T-helper 1 cell (primary cell): ENCODE results near the gene IFI35.
"Not testable (repeated sequence)": the region's sequence is repeated elsewhere in the genome, so short reads cannot be mapped to it uniquely, and the experiment has no call there.

Experiments used
- DNase-seq, 5 donors: peaks; one replicate each; pipeline ENCODE4 v3.0.0-alpha.2; 2012 to 2020

The IFI35 gene

GRCh38 chr17:42997984-42998938 is 8.3 kb upstream of the IFI35 start, which contains the start of gene RPL27:
RPL27 (plus strand) TSS chr17:42998419; CDS start chr17:42998751, 332 bp downstream.
- DNase-seq = peak; percentile 93 to 100 (median 96)

GRCh38 chr17:42999003-42999525 is 7.5 kb upstream of the IFI35 start:
- DNase-seq = no peak

- not testable (repeated sequence) for DNase-seq
Measured at GRCh38 chr17:43000894-43001293, 5.7 kb upstream of the IFI35 start.

- no peak for DNase-seq
Measured at GRCh38 chr17:43003542-43004172, 2.9 kb upstream of the IFI35 start.

GRCh38 chr17:43010667-43011308 is 4.2 kb downstream of the IFI35 start:
- DNase-seq = no peak

GRCh38 chr17:43011728-43012472 is 5.3 kb downstream of the IFI35 start:
- no peak for DNase-seq

GRCh38 chr17:43013296-43013695 is 6.7 kb downstream of the IFI35 start:
- DNase-seq = no peak

GRCh38 chr17:43014020-43014648 is 7.5 kb downstream of the IFI35 start:
- no peak for DNase-seq

GRCh38 chr17:43014649-43015542 is 8.3 kb downstream of the IFI35 start:
- no peak for DNase-seq

GRCh38 chr17:43015579-43015978 is 9.0 kb downstream of the IFI35 start:
- no peak for DNase-seq

GRCh38 chr17:43016216-43016615 is 9.6 kb downstream of the IFI35 start:
- DNase-seq = no peak

GRCh38 chr17:43018008-43018853 is 11.6 kb downstream of the IFI35 start:
- DNase-seq = peak in 3 of 5 donors; percentile 17 to 57 (median 37)

GRCh38 chr17:43018932-43019331 is 12.3 kb downstream of the IFI35 start:
- DNase-seq = no peak

GRCh38 chr17:43019418-43019817 is 12.8 kb downstream of the IFI35 start:
- no peak for DNase-seq

GRCh38 chr17:43020030-43020621 is 13.5 kb downstream of the IFI35 start:
- DNase-seq = no peak

GRCh38 chr17:43020789-43021740 is 14.5 kb downstream of the IFI35 start:
- DNase-seq = peak in 2 of 5 donors; percentile 22 to 30

- peak; percentile 38 to 66 (median 59) for DNase-seq
Measured at GRCh38 chr17:43021741-43022512, 15.3 kb downstream of the IFI35 start, which contains the start of gene VAT1. VAT1 (minus strand) TSS chr17:43022385; CDS start chr17:43022322, 63 bp downstream.
